ENCODE measurements around the gene GYS1. TPM values are rescaled to one million over a fixed set of nuclear protein-coding genes. Genes with fewer than 3 reads are reported as not detected.

The GYS1 gene
- total RNA-seq, 4 donors from 2014 or later: 28.8 to 42.0 (median 31.0) TPM

- H3K27ac ChIP-seq: no peak overlapping the region
- peak overlapping the region; percentile 6 to 56 (median 46) for H3K4me3 ChIP-seq
- peaks cover 0 to 38% (median 4%) of the 10 kb centered on the region in 3 donors for H3K36me3 ChIP-seq
- DNase-seq (ENCODE audit: low spot score in 2 of 2): no peak
- 2% methylated on average over 25 to 35 of the region's 62 CpGs for WGBS, 2 donors
- no peaks in the 10 kb centered on the region for H3K9me3 ChIP-seq
- peaks cover 0 to 26% (median 19%) of the 10 kb centered on the region in 4 donors for H3K4me1 ChIP-seq
- TF ChIP-seq CTCF (IDR thresholded peaks at IDR 0.05) (peak; percentile 37 to 63 (median 42)), EP300 (IDR thresholded peaks at IDR 0.05) (no peak)
- peaks cover 0 to 46% of the 10 kb centered on the region in 2 donors for H3K27me3 ChIP-seq
Measured at GRCh38 chr19:49017666-49018351, 24.7 kb upstream of the GYS1 start.

GRCh38 chr19:49017041-49017665, 24.0 kb upstream of the GYS1 start, which contains the start of gene LHB:
LHB (minus strand) TSS chr19:49017091; CDS start chr19:49017081, 10 bp downstream.
- no peak for DNase-seq (ENCODE audit: low spot score in 2 of 2)
- WGBS, 2 donors: 71 to 82% methylated on average over 12 to 17 of the region's 17 CpGs
- TF ChIP-seq POLR2A (IDR thresholded peaks at IDR 0.05) (no peak), EP300 (IDR thresholded peaks at IDR 0.05) (no peak), CTCF (IDR thresholded peaks at IDR 0.05) (no peak)
- peaks cover 0 to 26% (median 19%) of the 10 kb centered on the region in 4 donors for H3K4me1 ChIP-seq
- peaks cover 0 to 45% (median 4%) of the 10 kb centered on the region in 3 donors for H3K36me3 ChIP-seq
- no peaks in the 10 kb centered on the region for H3K9me3 ChIP-seq
- peaks cover 0 to 43% of the 10 kb centered on the region in 2 donors for H3K27me3 ChIP-seq
- H3K27ac ChIP-seq: no peak within 1 kb of the TSS
- H3K4me3 ChIP-seq: peak within 1 kb of the TSS; percentile 6 to 56 (median 44)

DNA sequence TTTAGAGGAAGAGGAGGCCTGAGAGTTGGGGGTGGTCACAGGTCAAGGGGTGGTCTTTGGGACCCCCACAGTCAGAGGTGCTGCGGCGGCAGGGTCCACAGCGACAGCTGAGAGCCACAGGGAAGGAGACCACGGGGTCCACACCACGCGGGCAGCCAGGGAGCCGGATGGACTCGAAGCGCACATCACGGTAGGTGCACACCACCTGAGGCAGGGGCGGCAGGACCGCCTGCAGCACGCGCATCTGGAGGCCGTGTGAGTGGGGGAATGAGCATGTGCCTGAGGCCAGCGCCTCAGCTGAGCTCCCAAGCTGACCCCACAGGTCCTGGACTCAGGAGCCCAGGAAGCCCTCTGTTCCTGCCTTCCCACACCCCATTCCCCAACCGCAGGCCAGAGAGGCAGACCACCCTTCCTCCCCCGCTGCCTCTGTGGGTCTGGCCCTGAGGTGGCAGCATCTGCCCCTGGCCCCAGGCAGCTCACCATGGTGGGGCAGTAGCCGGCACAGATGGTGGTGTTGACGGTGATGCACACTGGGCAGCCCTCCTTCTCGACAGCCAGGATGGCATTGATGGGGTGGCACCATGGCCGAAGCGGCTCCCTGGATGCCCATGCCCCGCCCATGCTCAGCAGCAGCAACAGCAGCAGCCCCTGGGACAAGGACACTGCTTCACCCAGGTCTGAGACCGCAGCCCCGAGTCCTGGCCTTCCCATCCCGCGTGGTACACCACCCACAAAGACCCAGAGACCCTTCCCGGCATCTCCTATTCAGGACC, 23.1 kb upstream of the GYS1 start:
- H3K27me3 ChIP-seq: peaks cover 0 to 35% of the 10 kb centered on the region in 2 donors
- H3K9me3 ChIP-seq: no peaks in the 10 kb centered on the region
- H3K4me1 ChIP-seq: peaks cover 0 to 26% (median 19%) of the 10 kb centered on the region in 4 donors
- H3K36me3 ChIP-seq: peaks cover 0 to 54% (median 5%) of the 10 kb centered on the region in 3 donors
- DNase-seq (ENCODE audit: low spot score in 2 of 2): no peak
- H3K4me3 ChIP-seq: no peak overlapping the region
- no peak overlapping the region for H3K27ac ChIP-seq
- WGBS, 2 donors: 87 to 93% methylated on average over 16 of the region's 29 CpGs
- no peak for TF ChIP-seq CTCF (IDR thresholded peaks at IDR 0.05)
- TF ChIP-seq POLR2A (IDR thresholded peaks at IDR 0.05): no peak
- TF ChIP-seq EP300 (IDR thresholded peaks at IDR 0.05): no peak

- Histone ChIP-seq H3K36me3 (peaks cover 0 to 67% (median 16%) of the 10 kb centered on the region in 3 donors), H3K27ac (no peak overlapping the region), H3K4me3 (no peak overlapping the region), H3K27me3 (peaks cover 0 to 21% of the 10 kb centered on the region in 2 donors), H3K9me3 (no peaks in the 10 kb centered on the region), H3K4me1 (peaks cover 0 to 26% (median 19%) of the 10 kb centered on the region in 4 donors)
- no peak for TF ChIP-seq CTCF (IDR thresholded peaks at IDR 0.05)
- TF ChIP-seq EP300 (IDR thresholded peaks at IDR 0.05): no peak
- no peak for TF ChIP-seq POLR2A (IDR thresholded peaks at IDR 0.05)
- DNase-seq (ENCODE audit: low spot score in 2 of 2): no peak
- WGBS, 2 donors: 89 to 90% methylated on average over 13 to 18 of the region's 18 CpGs
Measured at GRCh38 chr19:49014870-49015255, 21.8 kb upstream of the GYS1 start.

Measured in tibial nerve (tissue), 4 donors.